HepG2 (cell line): ENCODE measurements around the gene OR1F1. TPM values are rescaled to one million over a fixed set of nuclear protein-coding genes. Genes with fewer than 3 reads are reported as not detected.
A peak's percentile ranks its signal among the peaks of the same experiment; 100 is the strongest.

Experiments
- CTCF ChIP-seq: sonication (generic); formaldehyde crosslinking; IDR thresholded peaks from 2 replicates; pipeline ENCODE4 v1.5.0; 2020; ENCODE audit warnings: mild to moderate bottlenecking, missing genetic modification reagents, moderate library complexity
- ERF ChIP-seq: IDR thresholded peaks from 2 replicates; pipeline ENCODE4 v1.6.1; 2018; ENCODE audit warnings: missing biosample characterization, missing genetic modification reagents
- FLYWCH1 ChIP-seq: sonication (generic); formaldehyde crosslinking; IDR thresholded peaks from 2 replicates; pipeline ENCODE4 v1.8.1; 2023; ENCODE audit warnings: mild to moderate bottlenecking, missing genetic modification reagents
- FOXP4 ChIP-seq: sonication (generic); formaldehyde crosslinking; IDR thresholded peaks from 2 replicates; pipeline ENCODE4 v1.4.0; 2020; ENCODE audit warnings: missing genetic modification reagents
- HMGXB4 ChIP-seq, 2 experiments: sonication (generic) in 1 of 2; formaldehyde crosslinking in 1 of 2; IDR thresholded peaks; 2 replicates each; pipeline versions ENCODE4 v1.4.0 to v1.6.1; 2018 to 2020; ENCODE audit warnings: missing genetic modification reagents in 2 of 2, borderline replicate concordance in 1 of 2, low read depth in 1 of 2, mild to moderate bottlenecking in 1 of 2, missing biosample characterization in 1 of 2
- IRF2 ChIP-seq: IDR thresholded peaks from 2 replicates; pipeline ENCODE4 v1.6.1; 2018; ENCODE audit warnings: missing genetic modification reagents, missing compliant biosample characterization
- KDM2A ChIP-seq: sonication (generic); formaldehyde crosslinking; IDR thresholded peaks from 2 replicates; pipeline ENCODE4 v1.4.0; 2020; ENCODE audit warnings: low read depth, missing genetic modification reagents, borderline replicate concordance
- KLF15 ChIP-seq: sonication (generic); formaldehyde crosslinking; IDR thresholded peaks from 2 replicates; pipeline ENCODE4 v1.8.1; 2023; ENCODE audit warnings: borderline replicate concordance, mild to moderate bottlenecking, inconsistent platforms, missing genetic modification reagents, mixed read lengths
- MAFK ChIP-seq, 2 experiments: IDR thresholded peaks in 1 of 2; conservative IDR thresholded peaks in 1 of 2; 2 replicates each; pipeline ENCODE4 v1.6.1; 2011; ENCODE audit warnings: improper control_type of control experiment in 2 of 2, low read length in 2 of 2
- NPAS2 ChIP-seq: sonication (generic); formaldehyde crosslinking; IDR thresholded peaks from 2 replicates; pipeline ENCODE4 v1.8.0; 2022; ENCODE audit warnings: mild to moderate bottlenecking, missing genetic modification reagents, borderline replicate concordance
- PPARG ChIP-seq: conservative IDR thresholded peaks from 2 replicates; pipeline ENCODE4 v1.6.1; 2016; ENCODE audit warnings: missing biosample characterization, missing genetic modification reagents
- SAP130 ChIP-seq: IDR thresholded peaks from 2 replicates; pipeline ENCODE4 v1.6.1; 2016; ENCODE audit warnings: low read depth
- TARDBP ChIP-seq: sonication (generic); formaldehyde crosslinking; IDR thresholded peaks from 2 replicates; pipeline ENCODE4 v1.8.0; 2022; ENCODE audit warnings: mild to moderate bottlenecking, missing genetic modification reagents
- ZBTB4 ChIP-seq: sonication (generic); formaldehyde crosslinking; IDR thresholded peaks from 2 replicates; pipeline ENCODE4 v1.4.0; 2020; ENCODE audit warnings: missing genetic modification reagents, mild to moderate bottlenecking, borderline replicate concordance
- ZEB1 ChIP-seq: IDR thresholded peaks from 2 replicates; pipeline ENCODE4 v1.6.1; 2012; ENCODE audit warnings: mild to moderate bottlenecking, low read depth, inconsistent platforms; ENCODE audit not compliant: insufficient replicate concordance
- ZNF225 ChIP-seq: sonication (generic); formaldehyde crosslinking; IDR thresholded peaks from 2 replicates; pipeline ENCODE4 v1.4.0; 2020; ENCODE audit warnings: mild to moderate bottlenecking, missing genetic modification reagents
- ZNF75D ChIP-seq: sonication (generic); formaldehyde crosslinking; IDR thresholded peaks from 2 replicates; pipeline ENCODE4 v1.8.1; 2023; ENCODE audit warnings: missing genetic modification reagents, mild to moderate bottlenecking, borderline replicate concordance
- polyA plus RNA-seq, 8 experiments: library from polyadenylated mRNA; depleted of rRNA in 3 of 8; stranded (reverse) in 7 of 8; unstranded in 1 of 8; fragments of >200 nt; fragmentation: Illumina TruSeq in 4 of 8; extraction: Trizol in 4 of 8; gene quantifications; 2 replicates each; pipeline versions ENCODE4 v1.2.1 to v1.2.3, GENCODE V29; 2011 to 2016; ENCODE audit warnings: low read depth in 4 of 8, missing spikeins in 1 of 8, mixed read lengths in 1 of 8; ENCODE audit not compliant: insufficient read depth in 1 of 8
- total RNA-seq, 5 experiments: library from RNA; depleted of rRNA; stranded (reverse); fragments of >200 nt; fragmentation: Illumina TruSeq; extraction: Trizol; gene quantifications; 2 replicates each; pipeline ENCODE4 v1.2.3, GENCODE V29; 2016; ENCODE audit warnings: low read depth in 1 of 5
- TF ChIP-seq, protein P1 (sequence below): sonication (generic); formaldehyde crosslinking; IDR thresholded peaks from 2 replicates; pipeline ENCODE4 v1.4.0; 2020; ENCODE audit warnings: missing genetic modification reagents

The OR1F1 gene
- total and polyA plus RNA-seq, 2 of the 13 experiments (the other 11 are each of a cell fraction or from before 2014, with no cell fraction given), result 0.90 TPM; not detected in 1

GRCh38 chr16:3173892-3174617, 13.9 kb upstream of the OR1F1 start (continued):
- peak; percentile 30; the same call in 1 of the 2 replicates for TF ChIP-seq TARDBP (CRISPR knock-in tag)
- TF ChIP-seq ZNF75D (CRISPR knock-in tag), result no peak
- 0 out of 2 replicates have a peak, but pooled peaks have one; percentile 25 for TF ChIP-seq IRF2
- peak; percentile 53 for TF ChIP-seq SAP130
- peak; percentile 27; the same call in 1 of the 2 replicates for TF ChIP-seq KDM2A (CRISPR knock-in tag)
- no peak for TF ChIP-seq KLF15 (CRISPR knock-in tag)
- TF ChIP-seq HMGXB4 (CRISPR knock-in tag; IDR thresholded peaks at IDR 0.05; ENCODE audit: borderline replicate concordance in 1 of 2, low read depth in 1 of 2), result peak; percentile 52 to 89; a peak in 3 of 4 replicates
- TF ChIP-seq ZEB1, result peak; percentile 61
- TF ChIP-seq ZBTB4, result no peak
- TF ChIP-seq FOXP4 (CRISPR knock-in tag), result peak; percentile 29; the same call in 1 of the 2 replicates
- TF ChIP-seq, protein P1, sequence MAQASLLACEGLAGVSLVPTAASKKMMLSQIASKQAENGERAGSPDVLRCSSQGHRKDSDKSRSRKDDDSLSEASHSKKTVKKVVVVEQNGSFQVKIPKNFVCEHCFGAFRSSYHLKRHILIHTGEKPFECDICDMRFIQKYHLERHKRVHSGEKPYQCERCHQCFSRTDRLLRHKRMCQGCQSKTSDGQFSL, result 0 out of 2 replicates have a peak, but pooled peaks have one; percentile 28
- no peak for TF ChIP-seq NPAS2
- TF ChIP-seq ERF (CRISPR knock-in tag), result peak; percentile 54; the same call in 1 of the 2 replicates
- peak; percentile 72 for TF ChIP-seq CTCF
- 0 out of 4 replicates have a peak, but pooled peaks of 1 of the 2 experiments have one; percentile 16 for TF ChIP-seq MAFK (conservative IDR thresholded peaks at IDR 0.05 in 1 of 2, IDR thresholded peaks at IDR 0.05 in 1 of 2; ENCODE audit: low read length in 2 of 2)
- no peak for TF ChIP-seq FLYWCH1 (CRISPR knock-in tag)
- no peak for TF ChIP-seq PPARG (CRISPR knock-in tag)
- TF ChIP-seq ZNF225 (CRISPR knock-in tag), result no peak
